Smooth muscle cell (in vitro differentiated cells): Measurements from ENCODE around the gene PTPRN2. TPM values are rescaled to one million over a fixed set of nuclear protein-coding genes. Genes with fewer than 3 reads are reported as not detected.

Source experiments
- DNase-seq: peaks from one replicate; lab custom pipeline; 2025; ENCODE audit not compliant: unreplicated experiment; lab: John Stamatoyannopoulos, UW
- H2AFZ ChIP-seq: fragments of 200-600 bp; sonication (generic); 2 replicates; pipeline ENCODE4 v1.6.0; 2016; ENCODE audit warnings: antibody characterized with exemption, low read depth, mild to moderate bottlenecking
- H3F3A ChIP-seq: fragments of 200-600 bp; sonication (generic); 2 replicates; pipeline ENCODE4 v1.6.0; 2017; ENCODE audit warnings: antibody characterized with exemption, low read depth
- H3K27ac ChIP-seq: fragments of 200-600 bp; sonication (generic); 2 replicates; pipeline ENCODE4 v1.5.1; 2016; ENCODE audit warnings: low read depth, mild to moderate bottlenecking
- H3K27me3 ChIP-seq: fragments of 200-600 bp; sonication (generic); 2 replicates; pipeline ENCODE4 v1.6.1; 2016; ENCODE audit warnings: low read depth, mild to moderate bottlenecking
- H3K36me3 ChIP-seq: fragments of 200-600 bp; sonication (generic); 2 replicates; pipeline ENCODE4 v1.5.1; 2016; ENCODE audit warnings: low read depth
- H3K4me1 ChIP-seq: fragments of 200-600 bp; sonication (generic); 2 replicates; pipeline ENCODE4 v1.5.1; 2016; ENCODE audit warnings: low read depth
- H3K4me2 ChIP-seq: fragments of 200-600 bp; sonication (generic); 2 replicates; pipeline ENCODE4 v1.6.0; 2016; ENCODE audit warnings: mild to moderate bottlenecking
- H3K4me3 ChIP-seq: fragments of 200-600 bp; sonication (generic); 2 replicates; pipeline ENCODE4 v1.5.1; 2016; ENCODE audit warnings: mild to moderate bottlenecking
- H3K79me2 ChIP-seq: fragments of 200-600 bp; sonication (generic); 2 replicates; pipeline ENCODE4 v1.6.0; 2016; ENCODE audit warnings: low read depth, mild to moderate bottlenecking
- H3K9ac ChIP-seq: fragments of 200-600 bp; sonication (generic); 2 replicates; pipeline ENCODE4 v1.6.0; 2016; ENCODE audit warnings: low read depth
- H3K9me3 ChIP-seq: fragments of 200-600 bp; sonication (generic); replicated peaks from 2 replicates; pipeline ENCODE4 v1.5.1; 2016; ENCODE audit warnings: low read depth
- H4K20me1 ChIP-seq: fragments of 200-600 bp; sonication (generic); 2 replicates; pipeline ENCODE4 v1.6.0; 2016; ENCODE audit warnings: low read depth
- CTCF ChIP-seq: fragments of 200-600 bp; sonication (generic); IDR thresholded peaks from 2 replicates; pipeline ENCODE4 v1.5.1; 2017; ENCODE audit warnings: borderline replicate concordance, mild to moderate bottlenecking, antibody characterized with exemption; ENCODE audit not compliant: insufficient read depth, poor library complexity, severe bottlenecking
- WGBS: methylation state at CpG from one replicate; pipeline ENCODE4 v1.1.7; 2016; ENCODE audit warnings: low lambda C conversion rate; 5-methylcytosine and 5-hydroxymethylcytosine counted together
- polyA plus RNA-seq: library from polyadenylated mRNA; unstranded; fragments of >200 nt; fragmentation: Nextera tagmentation; extraction: Ambion mirVana; gene quantifications from 2 replicates; pipeline ENCODE4 v1.2.1, GENCODE V29; 2016
- total RNA-seq: library from RNA; depleted of rRNA; stranded (reverse); fragments of >200 nt; gene quantifications from 2 replicates; pipeline ENCODE4 v1.2.3, GENCODE V29; 2014

Gene PTPRN2
- total and polyA plus RNA-seq, 2 experiments from 2014 or later, result 0.09 to 0.87 TPM

- H3K27ac ChIP-seq, result no peak overlapping the region
- H3K36me3 ChIP-seq, result no peaks in the 10 kb centered on the region
- H3K4me2 ChIP-seq, result no peak overlapping the region
- H3K4me1 ChIP-seq, result peaks cover 37% of the 10 kb centered on the region
- no peaks in the 10 kb centered on the region for H3K9me3 ChIP-seq
- H3K27me3 ChIP-seq, result peaks cover 77% of the 10 kb centered on the region
- no peaks in the 10 kb centered on the region for H3F3A ChIP-seq
- no peak for DNase-seq
- no peaks in the 10 kb centered on the region for H3K79me2 ChIP-seq
- TF ChIP-seq CTCF, result no peak
- H3K4me3 ChIP-seq, result no peak overlapping the region
- H2AFZ ChIP-seq, result no peak overlapping the region
- H3K9ac ChIP-seq, result no peak overlapping the region
- 47% methylated on average over 9 of the region's 9 CpGs for WGBS
- no peaks in the 10 kb centered on the region for H4K20me1 ChIP-seq
These were observed 909.1 kb downstream of the PTPRN2 start for GRCh38 chr7:157678501-157678900.

GRCh38 chr7:157676456-157677255, 911.0 kb downstream of the PTPRN2 start:
- no peak for DNase-seq
- H3K36me3 ChIP-seq, result no peaks in the 10 kb centered on the region

GRCh38 chr7:157676001-157676400, 911.6 kb downstream of the PTPRN2 start:
- no peak overlapping the region for H3K9ac ChIP-seq
- H2AFZ ChIP-seq, result no peak overlapping the region
- no peak for DNase-seq
- H3K4me1 ChIP-seq, result peaks cover 25% of the 10 kb centered on the region
- WGBS, result 84% methylated on average over 8 of the region's 11 CpGs
- H3K79me2 ChIP-seq, result no peaks in the 10 kb centered on the region
- peaks cover 52% of the 10 kb centered on the region for H3K27me3 ChIP-seq
- H3F3A ChIP-seq, result no peaks in the 10 kb centered on the region
- no peak overlapping the region for H3K4me2 ChIP-seq
- no peaks in the 10 kb centered on the region for H3K36me3 ChIP-seq
- no peak overlapping the region for H3K4me3 ChIP-seq
- no peak overlapping the region for H3K27ac ChIP-seq
- H4K20me1 ChIP-seq, result no peaks in the 10 kb centered on the region
- TF ChIP-seq CTCF, result no peak
- H3K9me3 ChIP-seq, result no peaks in the 10 kb centered on the region

More at GRCh38 chr7:157676456-157677255, 911.0 kb downstream of the PTPRN2 start:
- Histone ChIP-seq H3K27me3 (peaks cover 59% of the 10 kb centered on the region), H3F3A (no peaks in the 10 kb centered on the region), H4K20me1 (no peaks in the 10 kb centered on the region), H3K27ac (no peak overlapping the region), H2AFZ (no peak overlapping the region), H3K4me3 (no peak overlapping the region), H3K4me2 (no peak overlapping the region), H3K79me2 (no peaks in the 10 kb centered on the region), H3K4me1 (peaks cover 27% of the 10 kb centered on the region), H3K9me3 (no peaks in the 10 kb centered on the region), H3K9ac (no peak overlapping the region)
- WGBS, result 82% methylated on average over 18 of the region's 19 CpGs
- TF ChIP-seq CTCF, result no peak
